HG03432 (cell line): ENCODE data around the gene NOL9.

ENCODE experiments used
- ATAC-seq: cut with Tn5 transposase; IDR thresholded peaks from one replicate; pipeline ENCODE4 v1.9.1; 2021; ENCODE audit warnings: mild to moderate bottlenecking, moderate library complexity; ENCODE audit not compliant: unreplicated experiment

Gene NOL9

GRCh38 chr1:6526316-6526715 is 28.0 kb downstream of the NOL9 start:
- ATAC-seq: no peak

GRCh38 chr1:6523566-6523965 is 30.7 kb downstream of the NOL9 start:
- ATAC-seq: no peak

GRCh38 chr1:6521536-6521935 is 32.8 kb downstream of the NOL9 start:
- no peak for ATAC-seq

GRCh38 chr1:6519935-6520671 is 34.2 kb downstream of the NOL9 start:
- no peak for ATAC-seq

GRCh38 chr1:6519491-6519934 is 34.8 kb downstream of the NOL9 start:
- ATAC-seq: no peak

GRCh38 chr1:6517435-6517851 is 36.9 kb downstream of the NOL9 start:
- no peak for ATAC-seq

GRCh38 chr1:6515771-6516170 is 38.5 kb downstream of the NOL9 start:
- ATAC-seq: no peak

- ATAC-seq: no peak
These were observed 41.0 kb downstream of the NOL9 start for GRCh38 chr1:6513320-6513801.

- ATAC-seq: no peak
These were observed 41.4 kb downstream of the NOL9 start for GRCh38 chr1:6512908-6513280.

- no peak for ATAC-seq
These were observed 41.9 kb downstream of the NOL9 start for GRCh38 chr1:6512245-6512907.

- ATAC-seq: no peak
These were observed 42.6 kb downstream of the NOL9 start for GRCh38 chr1:6511561-6512244.

GRCh38 chr1:6511056-6511455 is 43.3 kb downstream of the NOL9 start:
- ATAC-seq: no peak

GRCh38 chr1:6510493-6510892 is 43.8 kb downstream of the NOL9 start:
- no peak for ATAC-seq

- no peak for ATAC-seq
These were observed 44.4 kb downstream of the NOL9 start for GRCh38 chr1:6509919-6510291.

GRCh38 chr1:6509220-6509918 is 44.9 kb downstream of the NOL9 start:
- no peak for ATAC-seq

- ATAC-seq: no peak
These were observed 45.5 kb downstream of the NOL9 start for GRCh38 chr1:6508816-6509189.

GRCh38 chr1:6508154-6508815 is 46.0 kb downstream of the NOL9 start:
- no peak for ATAC-seq

- no peak for ATAC-seq
These were observed 46.8 kb downstream of the NOL9 start for GRCh38 chr1:6507461-6507911.

- no peak for ATAC-seq
These were observed 47.3 kb downstream of the NOL9 start for GRCh38 chr1:6507037-6507428.

GRCh38 chr1:6506210-6507036 is 47.9 kb downstream of the NOL9 start:
- no peak for ATAC-seq
